LHCN-M2 (cell line): Measurements from ENCODE around the gene GALNT7. TPM values are rescaled to one million over a fixed set of nuclear protein-coding genes. Genes with fewer than 3 reads are reported as not detected.
"Not testable (repeated sequence)": the region's sequence is repeated elsewhere in the genome, so short reads cannot be mapped to it uniquely, and the experiment has no call there.

Experiments
- DNase-seq: peaks from one replicate; pipeline ENCODE4 v3.0.0-alpha.2; 2012; ENCODE audit warnings: low read depth
- total RNA-seq: library from RNA; depleted of rRNA; stranded (reverse); fragments of >200 nt; gene quantifications from 2 replicates; pipeline ENCODE4 v1.2.3, GENCODE V29; 2014

GALNT7 gene
- total RNA-seq, 1 experiment from 2014 or later, result 119 TPM

- no peak for DNase-seq
These were observed 25.5 kb downstream of the GALNT7 start for GRCh38 chr4:173194157-173194556.

- DNase-seq, result no peak
These were observed 26.5 kb downstream of the GALNT7 start for GRCh38 chr4:173195109-173195508.

GRCh38 chr4:173199553-173199952 lies 30.9 kb downstream of the GALNT7 start:
- no peak for DNase-seq

GRCh38 chr4:173200103-173200884 lies 31.7 kb downstream of the GALNT7 start:
- no peak for DNase-seq

- no peak for DNase-seq
These were observed 33.8 kb downstream of the GALNT7 start for GRCh38 chr4:173202395-173202794.

GRCh38 chr4:173205656-173206055 lies 37.0 kb downstream of the GALNT7 start:
- no peak for DNase-seq

GRCh38 chr4:173208420-173208819 lies 39.8 kb downstream of the GALNT7 start:
- DNase-seq, result no peak

- DNase-seq, result no peak
These were observed 42.6 kb downstream of the GALNT7 start for GRCh38 chr4:173211222-173211621.

- DNase-seq, result peak; percentile 88
These were observed 43.2 kb downstream of the GALNT7 start for GRCh38 chr4:173211838-173212237.

GRCh38 chr4:173212379-173212778 lies 43.8 kb downstream of the GALNT7 start:
- DNase-seq, result peak; percentile 48

- no peak for DNase-seq
These were observed 44.7 kb downstream of the GALNT7 start for GRCh38 chr4:173213296-173213695.

GRCh38 chr4:173214231-173214630 lies 45.6 kb downstream of the GALNT7 start:
- DNase-seq, result no peak

GRCh38 chr4:173214661-173215060 lies 46.0 kb downstream of the GALNT7 start:
- DNase-seq, result peak; percentile 91

GRCh38 chr4:173217075-173217474 lies 48.5 kb downstream of the GALNT7 start:
- DNase-seq, result no peak

- DNase-seq, result peak; percentile 78
These were observed 49.1 kb downstream of the GALNT7 start for GRCh38 chr4:173217727-173218126.

- DNase-seq, result peak; percentile 94
These were observed 50.0 kb downstream of the GALNT7 start for GRCh38 chr4:173218411-173219125.

- DNase-seq, result not testable (repeated sequence)
These were observed 50.5 kb downstream of the GALNT7 start for GRCh38 chr4:173219126-173219437.

- DNase-seq, result no peak
These were observed 55.1 kb downstream of the GALNT7 start for GRCh38 chr4:173223743-173224142.

GRCh38 chr4:173226401-173226888 lies 57.8 kb downstream of the GALNT7 start:
- DNase-seq, result no peak

- DNase-seq, result no peak
These were observed 59.1 kb downstream of the GALNT7 start for GRCh38 chr4:173227756-173228155.

- no peak for DNase-seq
These were observed 61.5 kb downstream of the GALNT7 start for GRCh38 chr4:173230062-173230461.

- DNase-seq, result peak; percentile 62
These were observed 63.3 kb downstream of the GALNT7 start for GRCh38 chr4:173231916-173232315.

GRCh38 chr4:173233857-173234256 lies 65.2 kb downstream of the GALNT7 start:
- no peak for DNase-seq
